Measurements from ENCODE around the gene CUX1. TPM values are rescaled to one million over a fixed set of nuclear protein-coding genes. Genes with fewer than 3 reads are reported as not detected.

CUX1 gene
- total RNA-seq, 1 donor: 41.1 TPM

DNA sequence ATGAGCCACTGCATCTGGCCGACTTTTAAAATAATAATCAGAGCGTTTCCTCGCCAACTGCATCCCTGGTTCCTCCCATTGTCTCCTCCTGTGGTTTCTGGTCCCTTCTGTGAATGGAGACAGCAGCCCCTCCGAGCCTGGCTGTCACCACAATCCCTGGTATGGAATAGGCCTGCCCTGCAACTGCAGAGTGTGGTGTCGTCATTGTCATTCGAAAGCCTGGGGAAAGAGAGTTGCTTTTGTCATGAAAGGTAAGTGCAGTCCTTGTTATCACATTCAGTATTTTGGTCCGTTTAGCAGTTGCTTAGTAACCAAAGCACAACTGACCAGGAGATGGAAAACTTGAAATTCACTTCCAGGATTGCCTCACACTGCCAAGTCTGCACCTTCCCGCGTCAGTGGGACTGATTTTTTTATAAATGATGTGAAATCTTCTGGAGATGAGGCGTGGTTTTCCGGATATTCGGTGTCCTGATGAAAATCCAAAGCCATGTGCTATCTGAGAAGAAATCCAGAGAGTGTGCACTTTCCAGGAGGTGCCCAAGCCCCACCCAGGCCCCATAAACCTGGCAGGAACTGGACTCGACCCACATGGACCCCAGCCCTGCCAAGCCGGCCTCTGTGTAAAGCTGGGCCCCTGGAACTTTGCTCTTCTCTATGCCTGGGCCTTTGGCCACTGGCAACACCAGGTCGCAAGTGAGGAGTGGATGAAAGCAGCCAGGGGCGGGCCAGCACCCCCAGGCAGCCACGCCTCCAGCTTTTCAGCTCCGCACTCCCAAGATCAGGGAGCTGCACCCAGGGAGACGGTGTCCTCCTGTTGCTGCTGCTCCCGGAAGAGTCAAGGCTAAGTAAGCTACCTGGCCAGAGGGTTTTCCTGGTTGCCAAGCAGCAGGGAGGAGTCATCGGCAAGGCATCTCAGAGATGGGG, 335.5 kb downstream of the CUX1 start:
- Histone ChIP-seq H3K27me3 (ENCODE audit: insufficient read depth, low read length) (no peaks in the 10 kb centered on the region), H3K4me3 (ENCODE audit: low read length) (no peak overlapping the region), H3K9me3 (ENCODE audit: low read depth, low read length) (no peaks in the 10 kb centered on the region), H3K4me1 (ENCODE audit: insufficient read depth, low read length) (no peaks in the 10 kb centered on the region)

GRCh38 chr7:102153599-102153946, 336.1 kb downstream of the CUX1 start:
- no peaks in the 10 kb centered on the region for H3K9me3 ChIP-seq (ENCODE audit: low read depth, low read length)
- H3K27me3 ChIP-seq (ENCODE audit: insufficient read depth, low read length): no peaks in the 10 kb centered on the region
- no peak overlapping the region for H3K4me3 ChIP-seq (ENCODE audit: low read length)
- no peaks in the 10 kb centered on the region for H3K4me1 ChIP-seq (ENCODE audit: insufficient read depth, low read length)

DNA sequence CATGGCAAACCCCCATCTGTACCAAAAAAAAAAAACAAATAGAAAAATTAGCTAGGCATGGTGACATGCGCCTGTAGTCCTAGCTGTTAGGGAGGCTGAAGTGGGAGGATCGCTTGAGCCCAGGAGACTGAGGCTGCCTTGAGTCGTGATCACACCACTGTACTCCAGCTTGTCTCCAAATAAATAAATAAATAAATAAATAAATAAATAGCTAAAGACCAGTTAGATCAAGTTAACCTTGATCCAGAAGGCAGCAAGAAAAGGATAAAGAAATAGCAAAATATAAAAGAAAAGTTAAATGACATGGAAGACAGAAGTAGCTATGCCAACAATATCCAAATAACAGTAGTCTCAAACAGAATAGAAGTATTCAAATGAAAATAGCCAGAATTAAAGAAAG, 337.0 kb downstream of the CUX1 start:
- Histone ChIP-seq H3K27me3 (ENCODE audit: insufficient read depth, low read length) (no peaks in the 10 kb centered on the region), H3K4me1 (ENCODE audit: insufficient read depth, low read length) (no peaks in the 10 kb centered on the region), H3K9me3 (ENCODE audit: low read depth, low read length) (no peaks in the 10 kb centered on the region), H3K4me3 (ENCODE audit: low read length) (no peak overlapping the region)

DNA sequence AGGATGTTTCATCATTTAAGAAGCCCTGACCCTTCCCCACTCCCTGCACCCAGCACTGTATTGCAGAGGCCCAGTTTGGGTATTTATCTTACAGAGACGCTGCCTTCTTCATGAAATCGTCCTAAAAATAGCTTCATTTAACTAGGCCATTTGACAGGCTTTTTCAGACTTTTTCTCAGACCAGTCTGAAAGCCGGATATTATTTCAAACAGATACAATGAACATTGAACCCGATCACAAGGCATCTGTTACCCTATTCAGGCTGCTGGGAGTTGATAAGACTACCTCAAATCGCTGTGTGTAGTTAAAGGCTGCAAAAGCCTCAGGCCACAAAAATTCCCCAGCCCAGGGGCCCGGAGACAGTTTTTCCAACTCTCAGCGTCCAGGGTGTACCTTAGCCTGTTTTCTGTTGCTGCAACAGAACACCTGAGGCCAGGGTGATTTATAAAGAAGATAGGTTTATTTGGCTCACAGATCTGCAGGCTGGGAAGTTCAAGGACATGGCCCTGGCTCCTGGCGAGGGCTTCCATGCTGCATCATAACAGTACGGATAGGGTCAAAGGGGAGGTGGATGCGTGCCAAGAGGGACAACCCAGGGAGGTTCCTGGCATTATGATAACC, 338.5 kb downstream of the CUX1 start:
- H3K4me1 ChIP-seq (ENCODE audit: insufficient read depth, low read length): no peaks in the 10 kb centered on the region
- H3K4me3 ChIP-seq (ENCODE audit: low read length): no peak overlapping the region
- H3K27me3 ChIP-seq (ENCODE audit: insufficient read depth, low read length): no peaks in the 10 kb centered on the region
- no peaks in the 10 kb centered on the region for H3K9me3 ChIP-seq (ENCODE audit: low read depth, low read length)

DNA sequence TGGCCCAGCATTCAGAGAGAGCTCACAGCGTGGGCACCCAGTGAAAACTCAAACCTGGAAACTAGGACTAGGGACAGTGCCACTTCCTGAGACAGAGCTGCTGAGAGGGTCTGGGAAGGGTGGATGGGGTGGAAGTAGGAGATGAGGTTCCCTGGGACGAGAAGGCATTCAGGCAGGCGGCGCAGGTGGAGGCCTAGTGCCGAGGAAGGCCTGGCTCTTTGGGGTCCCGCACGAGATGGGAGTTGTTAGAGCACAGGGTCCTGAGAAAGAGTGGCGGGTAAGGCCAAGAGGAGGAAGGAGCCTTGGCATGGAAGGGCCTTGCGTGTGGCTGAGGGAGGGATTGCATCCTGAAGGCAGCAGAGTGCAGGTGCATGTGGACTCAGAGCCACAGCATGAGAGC, 339.4 kb downstream of the CUX1 start:
- Histone ChIP-seq H3K4me3 (ENCODE audit: low read length) (no peak overlapping the region), H3K9me3 (ENCODE audit: low read depth, low read length) (no peaks in the 10 kb centered on the region), H3K27me3 (ENCODE audit: insufficient read depth, low read length) (no peaks in the 10 kb centered on the region), H3K4me1 (ENCODE audit: insufficient read depth, low read length) (no peaks in the 10 kb centered on the region)

DNA sequence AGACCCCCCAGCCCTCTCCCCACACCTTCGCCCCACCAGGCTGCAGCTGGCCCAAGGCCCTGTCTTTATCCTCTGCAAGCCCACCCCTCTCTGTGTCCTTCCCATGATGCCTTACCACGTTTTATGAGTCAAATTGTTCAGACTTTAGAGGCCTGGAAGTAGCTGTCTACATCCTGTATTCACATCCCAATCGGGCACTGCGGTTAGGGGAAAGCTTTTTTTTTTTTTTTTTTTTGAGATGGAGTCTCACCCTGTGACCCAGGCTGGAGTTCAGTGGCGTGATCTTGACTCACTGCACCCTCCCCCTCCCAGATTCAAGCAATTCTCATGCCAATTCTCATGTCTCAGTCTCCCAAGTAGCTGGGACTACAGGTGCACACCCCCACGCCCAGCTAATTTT, 347.7 kb downstream of the CUX1 start:
- no peaks in the 10 kb centered on the region for H3K27me3 ChIP-seq (ENCODE audit: insufficient read depth, low read length)
- H3K4me3 ChIP-seq (ENCODE audit: low read length): no peak overlapping the region
- no peaks in the 10 kb centered on the region for H3K9me3 ChIP-seq (ENCODE audit: low read depth, low read length)
- H3K4me1 ChIP-seq (ENCODE audit: insufficient read depth, low read length): no peaks in the 10 kb centered on the region

GRCh38 chr7:102167254-102167653, 349.8 kb downstream of the CUX1 start:
- Histone ChIP-seq H3K4me1 (ENCODE audit: insufficient read depth, low read length) (no peaks in the 10 kb centered on the region), H3K27me3 (ENCODE audit: insufficient read depth, low read length) (no peaks in the 10 kb centered on the region), H3K4me3 (ENCODE audit: low read length) (no peak overlapping the region), H3K9me3 (ENCODE audit: low read depth, low read length) (no peaks in the 10 kb centered on the region)

DNA sequence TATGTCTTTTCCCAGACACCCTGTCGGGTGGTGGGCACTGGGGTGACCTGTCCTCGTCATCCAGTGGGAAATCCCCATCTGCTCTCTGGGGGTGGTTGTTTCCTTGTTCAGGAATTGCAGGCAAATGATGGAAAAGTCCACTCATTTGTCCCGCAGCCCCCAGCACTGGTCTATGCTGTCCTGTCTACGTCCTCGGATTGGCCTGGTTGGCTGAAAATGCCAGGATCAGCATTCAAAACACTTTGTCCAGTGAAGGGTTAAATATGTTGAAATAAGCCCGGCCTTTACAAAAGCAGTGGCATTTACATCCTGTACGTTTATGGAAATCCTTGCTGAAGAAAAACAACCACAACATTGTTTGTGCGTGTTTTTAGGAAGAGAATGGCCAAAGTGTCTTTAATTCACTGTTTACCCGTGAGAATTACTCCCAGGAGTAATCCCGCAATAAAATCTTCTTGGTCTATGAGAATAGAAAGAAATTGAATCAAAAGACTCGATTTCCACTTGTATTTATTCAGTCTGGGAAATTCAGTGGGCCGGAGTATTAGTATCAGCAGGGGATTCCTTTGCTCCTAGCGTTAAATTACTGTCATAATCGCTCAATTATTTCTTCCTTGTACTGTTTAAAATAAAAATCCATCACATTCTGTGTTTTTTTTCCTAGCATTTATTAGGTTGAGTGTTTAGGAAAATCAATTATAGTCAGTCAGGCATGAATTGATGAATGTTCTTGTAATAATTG, 352.4 kb downstream of the CUX1 start:
- Histone ChIP-seq H3K9me3 (ENCODE audit: low read depth, low read length) (no peaks in the 10 kb centered on the region), H3K4me1 (ENCODE audit: insufficient read depth, low read length) (no peaks in the 10 kb centered on the region), H3K4me3 (ENCODE audit: low read length) (no peak overlapping the region), H3K27me3 (ENCODE audit: insufficient read depth, low read length) (no peaks in the 10 kb centered on the region)

GRCh38 chr7:102170393-102170970, 353.1 kb downstream of the CUX1 start:
- no peaks in the 10 kb centered on the region for H3K9me3 ChIP-seq (ENCODE audit: low read depth, low read length)

GRCh38 chr7:102173669-102174068, 356.2 kb downstream of the CUX1 start:
- no peaks in the 10 kb centered on the region for H3K9me3 ChIP-seq (ENCODE audit: low read depth, low read length)
- H3K27me3 ChIP-seq (ENCODE audit: insufficient read depth, low read length): no peaks in the 10 kb centered on the region
- H3K4me3 ChIP-seq (ENCODE audit: low read length): no peak overlapping the region
- no peaks in the 10 kb centered on the region for H3K4me1 ChIP-seq (ENCODE audit: insufficient read depth, low read length)

More at GRCh38 chr7:102170393-102170970, 353.1 kb downstream of the CUX1 start:
- Histone ChIP-seq H3K4me1 (ENCODE audit: insufficient read depth, low read length) (no peaks in the 10 kb centered on the region), H3K27me3 (ENCODE audit: insufficient read depth, low read length) (no peaks in the 10 kb centered on the region), H3K4me3 (ENCODE audit: low read length) (no peak overlapping the region)

DNA sequence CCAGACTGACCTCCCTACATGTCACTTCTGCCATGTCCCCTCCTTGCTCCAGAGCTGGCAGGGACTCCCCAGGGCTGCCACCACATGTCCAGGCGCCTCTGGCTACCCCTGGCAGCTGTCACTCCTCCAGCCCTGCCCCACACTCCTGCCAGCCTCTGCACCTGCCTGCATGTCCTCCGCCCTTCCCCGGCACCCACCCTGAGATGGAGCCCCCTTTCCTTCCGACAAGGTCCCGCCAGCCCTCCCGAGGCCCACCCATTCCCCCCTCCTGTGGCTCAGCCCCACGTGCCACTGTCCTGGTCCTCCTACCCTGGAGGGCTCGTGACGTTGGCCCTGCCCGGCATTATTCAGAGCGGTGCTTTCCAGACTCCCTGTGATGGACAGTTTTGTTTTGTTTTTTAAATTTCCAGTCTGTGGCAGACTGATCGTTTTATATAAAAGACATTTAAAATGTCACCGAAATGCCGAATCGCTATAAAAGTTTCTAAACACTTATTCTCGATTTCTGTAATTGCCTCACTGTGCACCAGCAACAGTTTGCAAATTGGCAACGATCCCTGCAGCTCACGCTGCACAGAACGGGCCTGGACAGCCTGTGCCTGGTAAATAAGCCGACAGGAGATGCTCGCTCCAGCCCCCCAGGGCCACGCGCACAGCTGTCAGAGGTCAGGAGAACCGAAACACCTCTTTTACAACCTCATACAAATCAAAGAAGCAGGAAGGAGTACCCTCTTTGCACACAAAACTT, 358.2 kb downstream of the CUX1 start:
- Histone ChIP-seq H3K4me3 (ENCODE audit: low read length) (no peak overlapping the region), H3K4me1 (ENCODE audit: insufficient read depth, low read length) (no peaks in the 10 kb centered on the region), H3K27me3 (ENCODE audit: insufficient read depth, low read length) (no peaks in the 10 kb centered on the region)

DNA sequence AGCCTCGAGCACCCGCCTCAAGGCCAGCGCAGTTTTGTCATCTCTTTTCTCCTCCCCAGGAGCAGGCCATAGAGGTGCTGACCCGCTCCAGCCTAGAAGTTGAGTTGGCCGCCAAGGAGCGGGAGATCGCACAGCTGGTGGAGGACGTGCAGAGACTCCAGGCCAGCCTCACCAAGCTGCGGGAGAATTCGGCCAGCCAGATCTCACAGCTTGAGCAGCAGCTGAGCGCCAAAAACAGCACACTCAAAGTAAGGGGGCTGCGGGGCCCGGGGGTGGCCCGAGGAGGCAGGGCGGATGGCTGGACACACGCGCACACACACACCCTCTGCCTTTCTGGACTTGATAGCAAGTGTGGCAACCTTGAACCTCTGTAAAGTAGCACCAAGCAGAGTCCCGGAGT, 361.0 kb downstream of the CUX1 start:
- Histone ChIP-seq H3K4me3 (ENCODE audit: low read length) (no peak overlapping the region), H3K4me1 (ENCODE audit: insufficient read depth, low read length) (no peaks in the 10 kb centered on the region), H3K27me3 (ENCODE audit: insufficient read depth, low read length) (no peaks in the 10 kb centered on the region), H3K9me3 (ENCODE audit: low read depth, low read length) (no peaks in the 10 kb centered on the region)

More for the DNA sequence above, 358.2 kb downstream of the CUX1 start:
- H3K9me3 ChIP-seq (ENCODE audit: low read depth, low read length): no peaks in the 10 kb centered on the region

GRCh38 chr7:102180727-102181126, 363.3 kb downstream of the CUX1 start:
- no peak overlapping the region for H3K4me3 ChIP-seq (ENCODE audit: low read length)
- H3K9me3 ChIP-seq (ENCODE audit: low read depth, low read length): no peaks in the 10 kb centered on the region
- no peaks in the 10 kb centered on the region for H3K4me1 ChIP-seq (ENCODE audit: insufficient read depth, low read length)
- H3K27me3 ChIP-seq (ENCODE audit: insufficient read depth, low read length): no peaks in the 10 kb centered on the region

GRCh38 chr7:102181517-102181916, 364.1 kb downstream of the CUX1 start:
- Histone ChIP-seq H3K4me1 (ENCODE audit: insufficient read depth, low read length) (no peaks in the 10 kb centered on the region), H3K9me3 (ENCODE audit: low read depth, low read length) (no peaks in the 10 kb centered on the region), H3K4me3 (ENCODE audit: low read length) (no peak overlapping the region), H3K27me3 (ENCODE audit: insufficient read depth, low read length) (no peaks in the 10 kb centered on the region)

Measured in mononuclear cell (primary cell).